ENCODE measurements around the gene NR2C2. TPM values are rescaled to one million over a fixed set of nuclear protein-coding genes. Genes with fewer than 3 reads are reported as not detected.
"Not testable (repeated sequence)": the region's sequence is repeated elsewhere in the genome, so short reads cannot be mapped to it uniquely, and the experiment has no call there.

The NR2C2 gene
- polyA plus RNA-seq, 1 donor (not counting 4 experiments of a cell fraction or from before 2014, with no cell fraction given): 9.4 TPM

GRCh38 chr3:14997941-14998340, 50.6 kb downstream of the NR2C2 start:
- dilution Hi-C loops (cut with MboI; ENCODE audit: extremely low pct_ligation_motif_present, low sequenced_read_pairs): no loop called here

GRCh38 chr3:14999182-14999581, 51.8 kb downstream of the NR2C2 start:
- H3K79me2 ChIP-seq (ENCODE audit: control insufficient read depth, insufficient read depth, low read length); H3K9ac ChIP-seq (ENCODE audit: control insufficient read depth, extremely low read depth, insufficient read depth, low read length); H4K20me1 ChIP-seq (ENCODE audit: control insufficient read depth, extremely low read depth, insufficient read depth, low read length); H3K4me3 ChIP-seq (ENCODE audit: control insufficient read depth in 2 of 3, extremely low read depth in 1 of 3, insufficient read depth in 2 of 3, low read depth in 1 of 3, low read length in 3 of 3); FAIRE-seq; H2AFZ ChIP-seq (ENCODE audit: control insufficient read depth, low read length); dilution Hi-C loops (cut with MboI; ENCODE audit: extremely low pct_ligation_motif_present, low sequenced_read_pairs); H3K9me3 ChIP-seq (ENCODE audit: control insufficient read depth, low read depth, low read length); H3K4me2 ChIP-seq (ENCODE audit: control insufficient read depth, extremely low read depth, insufficient read depth, low read depth, low read length); H3K27ac ChIP-seq (ENCODE audit: control insufficient read depth, insufficient read depth, low read length); H3K36me3 ChIP-seq (ENCODE audit: control insufficient read depth in 2 of 2, extremely low read depth in 1 of 2, insufficient read depth in 2 of 2, low read length in 2 of 2); H3K4me1 ChIP-seq (ENCODE audit: control insufficient read depth, extremely low read depth, insufficient read depth, low read length); H3K27me3 ChIP-seq (ENCODE audit: control insufficient read depth, extremely low read depth, insufficient read depth, low read length); H3K9me1 ChIP-seq (ENCODE audit: control insufficient read depth, extremely low read depth, insufficient read depth, low read length); DNase-seq (ENCODE audit: low read depth, low spot score): not testable (repeated sequence)

More at GRCh38 chr3:14997941-14998340, 50.6 kb downstream of the NR2C2 start:
- Histone ChIP-seq H3K27me3 (ENCODE audit: control insufficient read depth, extremely low read depth, insufficient read depth, low read length) (no peaks in the 10 kb centered on the region), H4K20me1 (ENCODE audit: control insufficient read depth, extremely low read depth, insufficient read depth, low read length) (no peaks in the 10 kb centered on the region), H3K79me2 (ENCODE audit: control insufficient read depth, insufficient read depth, low read length) (peaks cover 3% of the 10 kb centered on the region), H3K36me3 (ENCODE audit: control insufficient read depth in 2 of 2, extremely low read depth in 1 of 2, insufficient read depth in 2 of 2, low read length in 2 of 2) (no peaks in the 10 kb centered on the region), H3K27ac (ENCODE audit: control insufficient read depth, insufficient read depth, low read length) (no peak overlapping the region), H3K9me3 (ENCODE audit: control insufficient read depth, low read depth, low read length) (no peaks in the 10 kb centered on the region), H2AFZ (ENCODE audit: control insufficient read depth, low read length) (no peak overlapping the region), H3K9ac (ENCODE audit: control insufficient read depth, extremely low read depth, insufficient read depth, low read length) (no peak overlapping the region), H3K4me2 (ENCODE audit: control insufficient read depth, extremely low read depth, insufficient read depth, low read depth, low read length) (no peak overlapping the region), H3K4me3 (ENCODE audit: control insufficient read depth in 2 of 3, extremely low read depth in 1 of 3, insufficient read depth in 2 of 3, low read depth in 1 of 3, low read length in 3 of 3) (no peak overlapping the region), H3K9me1 (ENCODE audit: control insufficient read depth, extremely low read depth, insufficient read depth, low read length) (no peaks in the 10 kb centered on the region), H3K4me1 (ENCODE audit: control insufficient read depth, extremely low read depth, insufficient read depth, low read length) (no peaks in the 10 kb centered on the region)
- DNase-seq (ENCODE audit: low read depth, low spot score) (no peak), FAIRE-seq (no peak)
- no peak for TF ChIP-seq CTCF (optimal IDR thresholded peaks at IDR 0.05 in 1 of 3, IDR thresholded peaks at IDR 0.05 in 1 of 3, conservative IDR thresholded peaks at IDR 0.05 in 1 of 3; ENCODE audit: extremely low read depth in 1 of 3, insufficient read depth in 2 of 3, low read length in 3 of 3)

- Histone ChIP-seq H3K9me3 (ENCODE audit: control insufficient read depth, low read depth, low read length) (no peaks in the 10 kb centered on the region), H3K27me3 (ENCODE audit: control insufficient read depth, extremely low read depth, insufficient read depth, low read length) (no peaks in the 10 kb centered on the region), H3K9ac (ENCODE audit: control insufficient read depth, extremely low read depth, insufficient read depth, low read length) (no peak overlapping the region), H3K79me2 (ENCODE audit: control insufficient read depth, insufficient read depth, low read length) (no peaks in the 10 kb centered on the region), H3K4me3 (ENCODE audit: control insufficient read depth in 2 of 3, extremely low read depth in 1 of 3, insufficient read depth in 2 of 3, low read depth in 1 of 3, low read length in 3 of 3) (no peak overlapping the region), H3K4me1 (ENCODE audit: control insufficient read depth, extremely low read depth, insufficient read depth, low read length) (peaks cover 24% of the 10 kb centered on the region), H3K36me3 (ENCODE audit: control insufficient read depth in 2 of 2, extremely low read depth in 1 of 2, insufficient read depth in 2 of 2, low read length in 2 of 2) (peaks cover 0 to 5% of the 10 kb centered on the region in 2 experiments), H3K27ac (ENCODE audit: control insufficient read depth, insufficient read depth, low read length) (no peak overlapping the region), H4K20me1 (ENCODE audit: control insufficient read depth, extremely low read depth, insufficient read depth, low read length) (peaks cover 5% of the 10 kb centered on the region), H3K4me2 (ENCODE audit: control insufficient read depth, extremely low read depth, insufficient read depth, low read depth, low read length) (no peak overlapping the region), H3K9me1 (ENCODE audit: control insufficient read depth, extremely low read depth, insufficient read depth, low read length) (no peaks in the 10 kb centered on the region), H2AFZ (ENCODE audit: control insufficient read depth, low read length) (no peak overlapping the region)
- no peak for DNase-seq (ENCODE audit: low read depth, low spot score)
- dilution Hi-C loops (cut with MboI; ENCODE audit: extremely low pct_ligation_motif_present, low sequenced_read_pairs): no loop called here
- no peak for TF ChIP-seq CTCF (optimal IDR thresholded peaks at IDR 0.05 in 1 of 3, IDR thresholded peaks at IDR 0.05 in 1 of 3, conservative IDR thresholded peaks at IDR 0.05 in 1 of 3; ENCODE audit: extremely low read depth in 1 of 3, insufficient read depth in 2 of 3, low read length in 3 of 3)
- TF ChIP-seq EZH2 (IDR thresholded peaks at IDR 0.05; ENCODE audit: low read length): no peak
- no peak for FAIRE-seq
Measured at GRCh38 chr3:15007681-15008141, 60.3 kb downstream of the NR2C2 start.

Measured in keratinocyte (primary cell).